GM23338 (cell line): ENCODE measurements around the gene IMP3. TPM values are rescaled to one million over a fixed set of nuclear protein-coding genes. Genes with fewer than 3 reads are reported as not detected.

Source experiments
- ATAC-seq: fragments of 200-7000 bp; cut with Tn5 transposase; 3 replicates; pipeline ENCODE4 v1.9.1; 2020
- DNase-seq: peaks from one replicate; pipeline ENCODE4 v3.0.0-alpha.2; 2015; ENCODE audit warnings: low spot score
- H2AFZ ChIP-seq: fragments of 200-600 bp; sonication (generic); 2 replicates; pipeline ENCODE4 v1.8.0; 2016; ENCODE audit warnings: antibody characterized with exemption, mild to moderate bottlenecking, moderate library complexity
- H3F3A ChIP-seq: fragments of 200-600 bp; sonication (generic); replicated peaks from 2 replicates; pipeline ENCODE4 v1.8.0; 2017; ENCODE audit warnings: antibody characterized with exemption, mixed run types, low read depth
- H3K27ac ChIP-seq: fragments of 200-600 bp; sonication (generic); 2 replicates; pipeline ENCODE4 v1.6.1; 2016; ENCODE audit warnings: low read depth
- H3K27me3 ChIP-seq: fragments of 200-600 bp; sonication (generic); 2 replicates; pipeline ENCODE4 v1.8.0; 2016; ENCODE audit warnings: mild to moderate bottlenecking, mixed run types, moderate library complexity; ENCODE audit not compliant: insufficient read depth
- H3K36me3 ChIP-seq: fragments of 200-600 bp; sonication (generic); 2 replicates; pipeline ENCODE4 v1.8.0; 2016; ENCODE audit warnings: mild to moderate bottlenecking; ENCODE audit not compliant: insufficient read depth
- H3K4me1 ChIP-seq: fragments of 200-600 bp; sonication (generic); 2 replicates; pipeline ENCODE4 v1.8.0; 2016; ENCODE audit warnings: mild to moderate bottlenecking, moderate library complexity; ENCODE audit not compliant: insufficient read depth
- H3K4me2 ChIP-seq: fragments of 200-600 bp; sonication (generic); 2 replicates; pipeline ENCODE4 v1.7.1; 2017; ENCODE audit warnings: mixed run types
- H3K4me3 ChIP-seq: fragments of 200-600 bp; sonication (generic); 2 replicates; pipeline ENCODE4 v1.6.1; 2016; ENCODE audit warnings: mixed run types
- H3K79me2 ChIP-seq: fragments of 200-600 bp; sonication (generic); replicated peaks from 2 replicates; pipeline ENCODE4 v1.8.0; 2017; ENCODE audit warnings: mild to moderate bottlenecking; ENCODE audit not compliant: insufficient read depth
- H3K9me2 ChIP-seq: fragments of 200-600 bp; sonication (generic); 2 replicates; pipeline ENCODE4 v1.8.0; 2017; ENCODE audit not compliant: insufficient read depth
- H4K20me1 ChIP-seq: fragments of 200-600 bp; sonication (generic); replicated peaks from 2 replicates; pipeline ENCODE4 v1.8.0; 2017; ENCODE audit warnings: mild to moderate bottlenecking; ENCODE audit not compliant: insufficient read depth
- H3K27ac Mint-ChIP-seq: 2 replicates; pipeline ENCODE4 v1.8.0; 2020; ENCODE audit warnings: inconsistent platforms, mild to moderate bottlenecking, moderate library complexity, mixed read lengths
- H3K27me3 Mint-ChIP-seq: 3 replicates; pipeline ENCODE4 v1.8.0; 2022; ENCODE audit warnings: low read depth, mild to moderate bottlenecking, moderate library complexity, mixed read lengths, inconsistent platforms; ENCODE audit not compliant: insufficient read depth, poor library complexity
- H3K36me3 Mint-ChIP-seq: 3 replicates; pipeline ENCODE4 v1.8.0; 2021; ENCODE audit warnings: low read depth, mild to moderate bottlenecking, inconsistent platforms, moderate library complexity, mixed read lengths
- H3K4me1 Mint-ChIP-seq: 3 replicates; pipeline ENCODE4 v1.8.0; 2020; ENCODE audit warnings: mild to moderate bottlenecking, inconsistent platforms, mixed read lengths
- H3K4me3 Mint-ChIP-seq: 3 replicates; pipeline ENCODE4 v1.8.0; 2021; ENCODE audit warnings: moderate library complexity, mild to moderate bottlenecking, inconsistent platforms, mixed read lengths
- H3K9me3 Mint-ChIP-seq: 3 replicates; pipeline ENCODE4 v1.8.0; 2020; ENCODE audit warnings: moderate library complexity, mild to moderate bottlenecking, inconsistent platforms, mixed read lengths
- EZH2 ChIP-seq: fragments of 200-600 bp; sonication (generic); IDR thresholded peaks from one replicate; pipeline ENCODE4 v1.8.0; 2017; ENCODE audit warnings: antibody characterized with exemption, mild to moderate bottlenecking, low read depth; ENCODE audit not compliant: unreplicated experiment
- NANOG ChIP-seq: IDR thresholded peaks from 2 replicates; pipeline ENCODE4 v1.6.1; 2016; ENCODE audit warnings: antibody characterized with exemption, borderline replicate concordance
- POLR2AphosphoS5 ChIP-seq: IDR thresholded peaks from 2 replicates; pipeline ENCODE4 v1.6.1; 2016; ENCODE audit warnings: antibody characterized with exemption, low read depth
- ZNF114 ChIP-seq: fragments of 250-450 bp; sonication (Bioruptor Pico); IDR thresholded peaks from 2 replicates; pipeline ENCODE4 v1.5.0; 2020; ENCODE audit warnings: mild to moderate bottlenecking, moderate library complexity
- ZNF331 ChIP-seq: fragments of 250-450 bp; sonication (Bioruptor Pico); IDR thresholded peaks from 2 replicates; pipeline ENCODE4 v1.5.0; 2020; ENCODE audit warnings: low read depth, mild to moderate bottlenecking, moderate library complexity
- polyA plus RNA-seq: library from polyadenylated mRNA; unstranded; fragments of >200 nt; fragmentation: Nextera tagmentation; extraction: Ambion mirVana; gene quantifications from 2 replicates; pipeline ENCODE4 v1.2.1, GENCODE V29; 2016
- total RNA-seq: library from RNA; depleted of rRNA; stranded (reverse); fragments of >200 nt; shearing (Covaris generic); gene quantifications from 2 replicates; pipeline ENCODE4 v1.2.3, GENCODE V29; 2014
- TF ChIP-seq, protein P1 (sequence below): fragments of 250-450 bp; sonication (Bioruptor Pico); IDR thresholded peaks from 2 replicates; pipeline ENCODE4 v1.5.0; 2020; ENCODE audit warnings: mild to moderate bottlenecking, moderate library complexity
- TF ChIP-seq, protein P2 (sequence below): IDR thresholded peaks from one replicate; pipeline ENCODE4 v1.6.1; 2018; ENCODE audit warnings: antibody characterized with exemption; ENCODE audit not compliant: unreplicated experiment
- TF ChIP-seq, protein P3 (sequence below), 2 experiments: fragments of 200-600 bp in 1 of 2; sonication (generic) in 1 of 2; conservative IDR thresholded peaks; 2 replicates each; pipeline versions ENCODE4 v1.5.1 to v1.6.1; 2016 to 2017; ENCODE audit warnings: antibody characterized with exemption in 2 of 2, low read depth in 2 of 2, mild to moderate bottlenecking in 2 of 2, moderate library complexity in 1 of 2

IMP3 gene
- total and polyA plus RNA-seq, 2 experiments from 2014 or later: 210 to 319 TPM

DNA sequence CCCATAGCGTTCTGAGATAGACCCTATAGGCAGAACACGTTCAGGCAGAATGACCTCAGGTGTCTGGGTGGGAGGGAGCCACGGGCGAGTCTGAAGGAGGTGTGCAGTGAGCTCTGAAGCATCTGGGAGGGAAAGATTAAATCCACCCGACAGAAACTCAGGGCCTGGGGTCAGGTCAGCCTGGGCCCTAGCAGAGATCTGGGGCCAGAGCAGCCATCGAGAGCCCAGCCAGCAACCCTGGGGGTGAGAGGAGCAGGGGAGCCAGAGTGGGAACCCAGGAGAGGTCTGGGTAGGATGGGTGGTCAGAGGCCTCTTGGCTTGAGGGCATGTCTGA is 29.8 kb upstream of the IMP3 start:
- H3K4me2 ChIP-seq: no peak overlapping the region
- no peaks in the 10 kb centered on the region for H3F3A ChIP-seq
- DNase-seq (no peak), ATAC-seq (no peak)
- H3K36me3 Mint-ChIP-seq: no peaks in the 10 kb centered on the region
- no peaks in the 10 kb centered on the region for H3K79me2 ChIP-seq
- H3K9me3 Mint-ChIP-seq: no peaks in the 10 kb centered on the region
- TF ChIP-seq ZNF331 (CRISPR knock-in tag): no peak
- no peak for TF ChIP-seq NANOG
- TF ChIP-seq, protein P1, sequence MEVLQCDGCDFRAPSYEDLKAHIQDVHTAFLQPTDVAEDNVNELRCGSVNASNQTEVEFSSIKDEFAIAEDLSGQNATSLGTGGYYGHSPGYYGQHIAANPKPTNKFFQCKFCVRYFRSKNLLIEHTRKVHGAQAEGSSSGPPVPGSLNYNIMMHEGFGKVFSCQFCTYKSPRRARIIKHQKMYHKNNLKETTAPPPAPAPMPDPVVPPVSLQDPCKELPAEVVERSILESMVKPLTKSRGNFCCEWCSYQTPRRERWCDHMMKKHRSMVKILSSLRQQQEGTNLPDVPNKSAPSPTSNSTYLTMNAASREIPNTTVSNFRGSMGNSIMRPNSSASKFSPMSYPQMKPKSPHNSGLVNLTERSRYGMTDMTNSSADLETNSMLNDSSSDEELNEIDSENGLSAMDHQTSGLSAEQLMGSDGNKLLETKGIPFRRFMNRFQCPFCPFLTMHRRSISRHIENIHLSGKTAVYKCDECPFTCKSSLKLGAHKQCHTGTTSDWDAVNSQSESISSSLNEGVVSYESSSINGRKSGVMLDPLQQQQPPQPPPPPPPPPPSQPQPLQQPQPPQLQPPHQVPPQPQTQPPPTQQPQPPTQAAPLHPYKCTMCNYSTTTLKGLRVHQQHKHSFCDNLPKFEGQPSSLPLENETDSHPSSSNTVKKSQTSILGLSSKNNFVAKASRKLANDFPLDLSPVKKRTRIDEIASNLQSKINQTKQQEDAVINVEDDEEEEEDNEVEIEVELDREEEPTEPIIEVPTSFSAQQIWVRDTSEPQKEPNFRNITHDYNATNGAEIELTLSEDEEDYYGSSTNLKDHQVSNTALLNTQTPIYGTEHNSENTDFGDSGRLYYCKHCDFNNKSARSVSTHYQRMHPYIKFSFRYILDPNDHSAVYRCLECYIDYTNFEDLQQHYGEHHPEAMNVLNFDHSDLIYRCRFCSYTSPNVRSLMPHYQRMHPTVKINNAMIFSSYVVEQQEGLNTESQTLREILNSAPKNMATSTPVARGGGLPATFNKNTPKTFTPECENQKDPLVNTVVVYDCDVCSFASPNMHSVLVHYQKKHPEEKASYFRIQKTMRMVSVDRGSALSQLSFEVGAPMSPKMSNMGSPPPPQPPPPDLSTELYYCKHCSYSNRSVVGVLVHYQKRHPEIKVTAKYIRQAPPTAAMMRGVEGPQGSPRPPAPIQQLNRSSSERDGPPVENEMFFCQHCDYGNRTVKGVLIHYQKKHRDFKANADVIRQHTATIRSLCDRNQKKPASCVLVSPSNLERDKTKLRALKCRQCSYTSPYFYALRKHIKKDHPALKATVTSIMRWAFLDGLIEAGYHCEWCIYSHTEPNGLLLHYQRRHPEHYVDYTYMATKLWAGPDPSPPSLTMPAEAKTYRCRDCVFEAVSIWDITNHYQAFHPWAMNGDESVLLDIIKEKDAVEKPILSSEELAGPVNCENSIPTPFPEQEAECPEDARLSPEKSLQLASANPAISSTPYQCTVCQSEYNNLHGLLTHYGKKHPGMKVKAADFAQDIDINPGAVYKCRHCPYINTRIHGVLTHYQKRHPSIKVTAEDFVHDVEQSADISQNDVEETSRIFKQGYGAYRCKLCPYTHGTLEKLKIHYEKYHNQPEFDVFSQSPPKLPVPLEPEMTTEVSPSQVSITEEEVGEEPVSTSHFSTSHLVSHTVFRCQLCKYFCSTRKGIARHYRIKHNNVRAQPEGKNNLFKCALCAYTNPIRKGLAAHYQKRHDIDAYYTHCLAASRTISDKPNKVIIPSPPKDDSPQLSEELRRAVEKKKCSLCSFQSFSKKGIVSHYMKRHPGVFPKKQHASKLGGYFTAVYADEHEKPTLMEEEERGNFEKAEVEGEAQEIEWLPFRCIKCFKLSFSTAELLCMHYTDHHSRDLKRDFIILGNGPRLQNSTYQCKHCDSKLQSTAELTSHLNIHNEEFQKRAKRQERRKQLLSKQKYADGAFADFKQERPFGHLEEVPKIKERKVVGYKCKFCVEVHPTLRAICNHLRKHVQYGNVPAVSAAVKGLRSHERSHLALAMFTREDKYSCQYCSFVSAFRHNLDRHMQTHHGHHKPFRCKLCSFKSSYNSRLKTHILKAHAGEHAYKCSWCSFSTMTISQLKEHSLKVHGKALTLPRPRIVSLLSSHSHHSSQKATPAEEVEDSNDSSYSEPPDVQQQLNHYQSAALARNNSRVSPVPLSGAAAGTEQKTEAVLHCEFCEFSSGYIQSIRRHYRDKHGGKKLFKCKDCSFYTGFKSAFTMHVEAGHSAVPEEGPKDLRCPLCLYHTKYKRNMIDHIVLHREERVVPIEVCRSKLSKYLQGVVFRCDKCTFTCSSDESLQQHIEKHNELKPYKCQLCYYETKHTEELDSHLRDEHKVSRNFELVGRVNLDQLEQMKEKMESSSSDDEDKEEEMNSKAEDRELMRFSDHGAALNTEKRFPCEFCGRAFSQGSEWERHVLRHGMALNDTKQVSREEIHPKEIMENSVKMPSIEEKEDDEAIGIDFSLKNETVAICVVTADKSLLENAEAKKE (CRISPR knock-in tag): no peak
- TF ChIP-seq, protein P2, sequence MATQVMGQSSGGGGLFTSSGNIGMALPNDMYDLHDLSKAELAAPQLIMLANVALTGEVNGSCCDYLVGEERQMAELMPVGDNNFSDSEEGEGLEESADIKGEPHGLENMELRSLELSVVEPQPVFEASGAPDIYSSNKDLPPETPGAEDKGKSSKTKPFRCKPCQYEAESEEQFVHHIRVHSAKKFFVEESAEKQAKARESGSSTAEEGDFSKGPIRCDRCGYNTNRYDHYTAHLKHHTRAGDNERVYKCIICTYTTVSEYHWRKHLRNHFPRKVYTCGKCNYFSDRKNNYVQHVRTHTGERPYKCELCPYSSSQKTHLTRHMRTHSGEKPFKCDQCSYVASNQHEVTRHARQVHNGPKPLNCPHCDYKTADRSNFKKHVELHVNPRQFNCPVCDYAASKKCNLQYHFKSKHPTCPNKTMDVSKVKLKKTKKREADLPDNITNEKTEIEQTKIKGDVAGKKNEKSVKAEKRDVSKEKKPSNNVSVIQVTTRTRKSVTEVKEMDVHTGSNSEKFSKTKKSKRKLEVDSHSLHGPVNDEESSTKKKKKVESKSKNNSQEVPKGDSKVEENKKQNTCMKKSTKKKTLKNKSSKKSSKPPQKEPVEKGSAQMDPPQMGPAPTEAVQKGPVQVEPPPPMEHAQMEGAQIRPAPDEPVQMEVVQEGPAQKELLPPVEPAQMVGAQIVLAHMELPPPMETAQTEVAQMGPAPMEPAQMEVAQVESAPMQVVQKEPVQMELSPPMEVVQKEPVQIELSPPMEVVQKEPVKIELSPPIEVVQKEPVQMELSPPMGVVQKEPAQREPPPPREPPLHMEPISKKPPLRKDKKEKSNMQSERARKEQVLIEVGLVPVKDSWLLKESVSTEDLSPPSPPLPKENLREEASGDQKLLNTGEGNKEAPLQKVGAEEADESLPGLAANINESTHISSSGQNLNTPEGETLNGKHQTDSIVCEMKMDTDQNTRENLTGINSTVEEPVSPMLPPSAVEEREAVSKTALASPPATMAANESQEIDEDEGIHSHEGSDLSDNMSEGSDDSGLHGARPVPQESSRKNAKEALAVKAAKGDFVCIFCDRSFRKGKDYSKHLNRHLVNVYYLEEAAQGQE: no peak
- no peak for TF ChIP-seq EZH2
- TF ChIP-seq ZNF114 (CRISPR knock-in tag): no peak
- no peak for TF ChIP-seq POLR2AphosphoS5
- TF ChIP-seq, protein P3, sequence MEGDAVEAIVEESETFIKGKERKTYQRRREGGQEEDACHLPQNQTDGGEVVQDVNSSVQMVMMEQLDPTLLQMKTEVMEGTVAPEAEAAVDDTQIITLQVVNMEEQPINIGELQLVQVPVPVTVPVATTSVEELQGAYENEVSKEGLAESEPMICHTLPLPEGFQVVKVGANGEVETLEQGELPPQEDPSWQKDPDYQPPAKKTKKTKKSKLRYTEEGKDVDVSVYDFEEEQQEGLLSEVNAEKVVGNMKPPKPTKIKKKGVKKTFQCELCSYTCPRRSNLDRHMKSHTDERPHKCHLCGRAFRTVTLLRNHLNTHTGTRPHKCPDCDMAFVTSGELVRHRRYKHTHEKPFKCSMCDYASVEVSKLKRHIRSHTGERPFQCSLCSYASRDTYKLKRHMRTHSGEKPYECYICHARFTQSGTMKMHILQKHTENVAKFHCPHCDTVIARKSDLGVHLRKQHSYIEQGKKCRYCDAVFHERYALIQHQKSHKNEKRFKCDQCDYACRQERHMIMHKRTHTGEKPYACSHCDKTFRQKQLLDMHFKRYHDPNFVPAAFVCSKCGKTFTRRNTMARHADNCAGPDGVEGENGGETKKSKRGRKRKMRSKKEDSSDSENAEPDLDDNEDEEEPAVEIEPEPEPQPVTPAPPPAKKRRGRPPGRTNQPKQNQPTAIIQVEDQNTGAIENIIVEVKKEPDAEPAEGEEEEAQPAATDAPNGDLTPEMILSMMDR (conservative IDR thresholded peaks at IDR 0.05; ENCODE audit: low read depth in 2 of 2): no peak
- H3K4me1 Mint-ChIP-seq: peaks cover 21% of the 10 kb centered on the region
- no peak overlapping the region for H2AFZ ChIP-seq
- no peak overlapping the region for H3K4me3 ChIP-seq
- H3K27ac Mint-ChIP-seq: no peak overlapping the region
- H3K27ac ChIP-seq: no peak overlapping the region
- H3K9me2 ChIP-seq: no peaks in the 10 kb centered on the region
- no peak overlapping the region for H3K4me3 Mint-ChIP-seq
- H3K36me3 ChIP-seq: no peaks in the 10 kb centered on the region
- peaks cover 10% of the 10 kb centered on the region for H3K27me3 Mint-ChIP-seq
- H4K20me1 ChIP-seq: no peaks in the 10 kb centered on the region; the same call in 1 of the 2 replicates
- H3K27me3 ChIP-seq: no peaks in the 10 kb centered on the region
- peaks cover 15% of the 10 kb centered on the region; the same call in 1 of the 2 replicates for H3K4me1 ChIP-seq
